GM21528 (cell line): ENCODE measurements around the gene AWAT2.

Experiments
- ATAC-seq: cut with Tn5 transposase; IDR thresholded peaks from one replicate; pipeline ENCODE4 v1.9.1; 2021; ENCODE audit warnings: mild to moderate bottlenecking, moderate library complexity; ENCODE audit not compliant: unreplicated experiment, low FRiP score

The AWAT2 gene

GRCh38 chrX:70049925-70050324 lies at the start of gene AWAT2:
Gene AWAT2, minus strand, starts transcription at chrX:70049938. Its CDS starts 6 bp downstream, at chrX:70049932.
- no peak for ATAC-seq

- no peak for ATAC-seq
Measured at GRCh38 chrX:70096052-70096451, 46.3 kb upstream of the AWAT2 start.

DNA sequence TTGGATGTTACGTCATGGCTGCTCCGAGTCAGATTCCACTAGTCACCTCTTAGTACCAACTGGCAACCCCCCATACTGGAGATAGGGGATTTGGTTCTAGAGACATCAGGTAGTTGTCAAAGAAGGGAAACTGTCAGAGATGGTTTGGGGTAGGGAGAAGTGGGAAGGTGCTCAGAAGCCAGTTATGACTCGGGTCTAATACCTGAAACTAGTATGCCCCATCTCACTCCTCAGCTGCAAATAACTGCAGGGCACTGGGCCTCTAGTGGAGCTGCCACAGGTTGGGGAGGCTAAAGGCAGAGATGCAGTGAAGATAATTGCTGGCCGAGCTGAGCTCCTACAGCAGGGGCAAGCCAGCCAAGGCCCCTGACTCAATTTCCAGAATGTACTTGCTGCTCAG lies 42.5 kb upstream of the AWAT2 start:
- no peak for ATAC-seq

DNA sequence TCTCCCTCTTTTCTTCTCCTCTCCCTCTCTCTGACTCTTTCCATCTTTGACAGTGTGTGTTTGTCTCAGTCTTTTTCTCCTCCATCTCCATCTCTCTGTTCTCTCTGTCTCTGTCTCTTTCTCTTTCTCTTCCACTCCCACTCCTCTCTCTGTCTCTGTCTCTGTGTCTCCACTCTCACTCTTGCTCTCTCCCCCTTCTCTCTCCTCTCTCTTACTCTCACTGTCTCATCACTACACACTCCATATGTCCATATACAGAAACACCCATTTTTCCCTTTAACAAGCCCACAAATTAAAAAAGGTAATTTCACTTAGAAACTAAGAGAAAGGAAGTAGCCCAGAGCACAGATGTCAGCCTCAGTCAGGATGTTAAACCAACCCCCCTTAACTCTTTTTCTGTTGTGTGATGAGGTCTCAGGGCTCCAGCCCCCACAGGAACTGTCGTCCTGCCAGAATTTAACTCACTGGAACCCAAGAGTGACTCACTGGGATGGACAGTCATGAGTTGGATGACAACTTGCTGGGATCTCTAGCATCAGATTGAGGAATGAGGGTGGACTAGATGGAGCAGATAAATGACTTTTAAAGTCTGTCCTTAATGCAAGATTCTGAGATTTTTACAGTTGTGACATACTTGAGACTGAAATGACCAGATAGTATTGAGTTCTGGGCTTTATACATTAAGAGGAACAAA lies 40.0 kb upstream of the AWAT2 start:
- no peak for ATAC-seq

GRCh38 chrX:70088751-70089150 lies 39.0 kb upstream of the AWAT2 start:
- no peak for ATAC-seq

DNA sequence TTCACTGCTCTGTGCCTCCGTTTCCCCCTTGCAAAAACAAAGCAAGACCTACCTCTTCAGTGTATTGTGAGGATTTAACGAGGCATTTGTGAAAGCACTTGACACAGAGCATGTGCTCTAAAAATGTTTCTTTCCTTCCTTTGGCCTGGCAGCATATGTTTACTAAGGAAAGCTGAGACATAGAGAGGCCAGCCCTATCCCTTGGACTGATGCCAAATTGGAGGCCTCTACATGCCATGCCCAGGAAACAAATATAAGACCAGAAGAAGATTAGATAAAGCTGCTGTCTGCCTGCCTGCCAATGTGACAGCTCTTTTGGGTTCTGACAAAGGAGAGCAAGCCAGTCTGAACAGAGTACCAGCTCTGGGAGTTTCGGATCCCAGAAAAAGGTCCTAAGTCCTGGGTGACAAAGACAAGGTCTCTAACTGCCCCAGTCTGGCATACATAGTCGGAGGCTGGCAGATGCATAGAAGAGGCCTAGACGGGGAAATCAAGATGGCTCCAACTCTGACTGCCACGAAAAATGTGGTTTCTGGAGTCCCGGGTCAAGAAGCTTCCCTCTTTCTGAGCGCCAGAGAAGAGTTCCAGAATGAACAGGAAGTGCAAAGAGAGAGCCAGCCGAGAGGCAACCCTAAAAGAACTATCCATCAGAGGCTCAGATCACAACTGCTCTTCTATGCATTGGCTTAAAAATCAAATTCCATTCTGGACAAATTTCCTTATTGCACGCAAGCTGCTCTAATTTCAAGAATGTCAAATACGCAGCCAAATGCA lies 38.3 kb upstream of the AWAT2 start:
- no peak for ATAC-seq

DNA sequence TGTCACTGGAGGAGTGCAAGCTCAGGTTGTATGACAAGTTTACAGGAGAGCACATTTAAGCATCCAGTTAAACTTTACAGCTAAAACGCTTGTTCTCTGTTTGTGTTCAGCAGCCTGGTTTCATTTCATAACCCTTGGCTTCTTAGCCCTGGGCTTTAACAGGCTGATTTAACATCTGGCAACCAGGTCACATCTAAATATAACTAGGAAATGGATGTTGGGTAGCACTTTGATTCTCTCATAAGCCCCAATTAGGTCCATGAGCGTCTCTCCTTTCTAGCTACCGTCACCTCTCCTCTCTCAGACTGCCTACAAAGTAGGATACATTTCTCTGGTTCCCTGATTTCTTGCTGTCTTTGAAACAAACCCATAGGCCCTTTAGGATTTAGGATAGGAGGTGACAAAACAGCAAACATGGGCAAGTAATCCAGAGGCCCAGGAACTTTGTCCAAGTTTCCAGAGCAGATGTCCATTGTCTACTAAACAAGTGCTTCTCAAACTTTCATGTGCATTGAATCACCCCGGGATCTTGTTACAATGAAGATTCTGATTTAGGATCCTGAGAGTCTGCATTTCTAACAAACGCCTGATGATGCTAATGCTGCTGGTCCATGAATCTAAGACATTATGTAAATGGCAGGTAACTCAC lies 35.0 kb upstream of the AWAT2 start:
- ATAC-seq = no peak

GRCh38 chrX:70082723-70083122 lies 33.0 kb upstream of the AWAT2 start:
- no peak for ATAC-seq

- ATAC-seq = no peak
Measured at GRCh38 chrX:70079870-70080269, 30.1 kb upstream of the AWAT2 start.

DNA sequence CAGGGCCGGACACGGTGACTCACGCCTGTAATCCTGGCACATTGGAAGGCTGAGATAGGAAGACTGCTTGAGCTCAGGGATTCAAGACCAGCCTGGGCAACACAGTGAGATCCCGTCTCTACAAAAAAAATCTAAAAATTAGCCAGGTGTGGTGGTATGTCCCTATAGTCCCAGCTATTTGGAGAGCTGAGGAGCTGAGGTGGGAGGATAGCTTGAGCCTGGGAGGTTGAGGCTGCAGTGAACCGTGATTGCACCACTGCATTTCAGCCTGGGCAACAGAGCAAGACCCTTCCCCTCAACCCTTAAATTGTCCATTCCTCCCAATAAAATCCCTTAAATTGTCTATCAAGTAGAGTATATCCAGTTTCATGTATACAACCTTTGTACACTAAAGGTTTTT lies 29.6 kb upstream of the AWAT2 start:
- ATAC-seq = no peak

DNA sequence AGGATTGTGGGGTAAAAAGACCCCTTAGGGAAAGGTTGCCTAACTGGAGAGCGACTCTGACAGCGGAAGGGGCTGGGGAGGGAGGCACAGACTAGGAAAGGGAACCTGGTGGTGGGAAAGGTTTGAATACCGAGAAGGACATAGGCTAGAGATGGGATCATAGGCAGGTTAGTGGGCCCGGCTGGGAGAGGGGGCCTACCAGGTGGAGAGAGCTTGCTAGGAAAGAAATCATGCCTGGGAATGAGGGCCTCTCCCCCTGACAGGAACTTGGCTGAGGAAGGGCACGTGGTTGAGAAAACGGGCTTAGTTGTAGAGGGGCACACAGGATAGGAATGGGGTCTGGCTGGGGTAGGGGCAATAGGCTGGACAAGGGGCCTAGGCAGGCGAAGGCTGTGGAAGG lies 16.9 kb upstream of the AWAT2 start:
- ATAC-seq = no peak

GRCh38 chrX:70062961-70063550 lies 13.3 kb upstream of the AWAT2 start:
- no peak for ATAC-seq

GRCh38 chrX:70062076-70062475 lies 12.3 kb upstream of the AWAT2 start, which contains the start of gene OTUD6A:
Gene OTUD6A, plus strand, starts transcription at chrX:70062457. Its CDS starts 68 bp downstream, at chrX:70062525.
- no peak for ATAC-seq

DNA sequence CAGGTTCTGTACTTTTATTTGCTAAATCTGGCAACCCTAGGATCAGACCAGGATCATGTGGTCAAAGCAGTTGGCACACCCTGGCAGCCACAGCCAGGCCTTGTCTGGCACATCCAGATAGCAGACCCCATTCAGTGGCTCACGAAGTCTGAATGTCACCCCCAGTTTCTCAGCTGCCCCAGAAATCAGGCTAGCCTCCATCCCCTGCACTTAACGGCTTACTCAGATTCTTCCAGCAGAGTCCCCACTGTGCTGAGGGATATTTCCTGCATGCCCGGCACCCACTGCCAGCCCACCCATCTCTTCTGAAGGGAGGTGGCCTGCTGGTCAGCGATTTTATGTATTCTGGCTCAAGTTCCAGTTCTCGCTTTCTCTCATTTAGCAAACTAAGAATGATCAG lies 4.7 kb upstream of the AWAT2 start:
- no peak for ATAC-seq

- no peak for ATAC-seq
Measured at GRCh38 chrX:70052895-70053615, 3.3 kb upstream of the AWAT2 start.

GRCh38 chrX:70049406-70049805 lies 332 bp downstream of the AWAT2 start:
- no peak for ATAC-seq

DNA sequence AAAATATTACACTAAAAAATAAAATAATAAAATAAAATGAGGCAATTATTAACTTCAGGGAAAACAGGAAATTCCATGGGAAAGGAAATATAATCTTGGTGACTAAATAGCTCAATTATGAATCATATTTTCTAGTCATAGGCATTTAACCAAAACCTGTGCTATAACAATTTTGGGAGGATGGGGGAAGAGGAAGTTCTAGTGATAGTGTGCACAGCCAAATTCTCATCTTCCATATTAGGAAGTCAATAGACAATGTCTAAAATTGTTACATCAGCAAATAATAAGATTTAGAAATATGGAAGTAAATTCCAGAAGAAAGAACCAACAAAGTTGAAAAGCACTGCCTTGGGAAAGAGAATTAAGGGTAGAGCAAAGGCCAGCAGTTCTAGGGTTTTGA lies 2.8 kb downstream of the AWAT2 start:
- no peak for ATAC-seq

GRCh38 chrX:70044541-70045245 lies 5.0 kb downstream of the AWAT2 start:
- no peak for ATAC-seq

DNA sequence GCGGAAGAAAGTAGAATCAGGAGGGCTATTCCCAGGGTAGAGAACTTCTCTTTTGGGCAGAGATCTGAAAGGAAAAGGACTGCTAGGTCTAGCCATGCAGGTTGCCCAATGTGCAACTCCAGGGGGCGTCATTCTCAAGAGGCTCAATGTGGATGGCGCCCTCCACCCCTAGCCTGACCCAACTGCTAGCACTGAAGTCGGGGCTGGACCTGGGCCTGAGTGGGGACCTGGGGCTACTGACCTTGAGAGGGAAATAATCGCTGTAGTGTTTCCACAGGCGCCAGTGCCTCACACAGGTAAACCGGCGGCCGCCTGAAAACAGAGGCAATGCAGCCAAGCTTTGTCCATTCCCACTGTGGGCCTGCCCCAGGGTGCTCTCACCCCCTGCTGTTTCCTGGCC lies 6.1 kb downstream of the AWAT2 start:
- no peak for ATAC-seq
